SK-N-MC (cell line): ENCODE results near the gene LPCAT3.

Experiments
- DNase-seq: peaks from one replicate; pipeline ENCODE4 v3.0.0-alpha.2; 2011; ENCODE audit warnings: low read depth, low spot score
- H3K27ac ChIP-seq: fragments of 200-600 bp; sonication (generic); 2 replicates; pipeline ENCODE4 v1.5.1; 2016; ENCODE audit warnings: mixed run types
- H3K36me3 ChIP-seq: fragments of 200-600 bp; sonication (generic); 2 replicates; pipeline ENCODE4 v1.6.1; 2017; ENCODE audit warnings: antibody characterized with exemption, low read length, mixed read lengths; ENCODE audit not compliant: insufficient read depth
- H3K4me3 ChIP-seq: fragments of 200-600 bp; sonication (generic); 2 replicates; pipeline ENCODE4 v1.5.1; 2016
- H3K9ac ChIP-seq: fragments of 200-600 bp; sonication (generic); 2 replicates; pipeline ENCODE4 v1.8.0; 2017; ENCODE audit warnings: mixed run types, mixed read lengths; ENCODE audit not compliant: insufficient read length
- H3K9me3 ChIP-seq: fragments of 200-600 bp; sonication (generic); 2 replicates; pipeline ENCODE4 v1.6.1; 2017; ENCODE audit warnings: low read depth, mild to moderate bottlenecking, antibody characterized with exemption, low read length, moderate library complexity, mixed read lengths
- EZH2 ChIP-seq: fragments of 200-600 bp; sonication (generic); IDR thresholded peaks from one replicate; pipeline ENCODE4 v1.6.1; 2017; ENCODE audit warnings: antibody characterized with exemption
- FOXP2 ChIP-seq: optimal IDR thresholded peaks from 2 replicates; pipeline ENCODE3; 2011; ENCODE audit warnings: mild to moderate bottlenecking, moderate library complexity; ENCODE audit not compliant: insufficient read depth; ENCODE audit errors: extremely low read length, control extremely low read depth
- POLR2AphosphoS5 ChIP-seq: IDR thresholded peaks from 2 replicates; pipeline ENCODE4 v1.6.1; 2012; ENCODE audit warnings: mild to moderate bottlenecking, low read depth, low read length, borderline replicate concordance

Gene LPCAT3

GRCh38 chr12:7009512-7009911 is 8.8 kb downstream of the LPCAT3 start:
- no peak for TF ChIP-seq FOXP2
- no peak for TF ChIP-seq POLR2AphosphoS5
- no peak for TF ChIP-seq EZH2
- no peak overlapping the region for H3K27ac ChIP-seq
- DNase-seq, result no peak
- no peak overlapping the region for H3K4me3 ChIP-seq
- peaks cover 23% of the 10 kb centered on the region for H3K36me3 ChIP-seq
- no peak overlapping the region for H3K9ac ChIP-seq
- no peaks in the 10 kb centered on the region for H3K9me3 ChIP-seq

DNA sequence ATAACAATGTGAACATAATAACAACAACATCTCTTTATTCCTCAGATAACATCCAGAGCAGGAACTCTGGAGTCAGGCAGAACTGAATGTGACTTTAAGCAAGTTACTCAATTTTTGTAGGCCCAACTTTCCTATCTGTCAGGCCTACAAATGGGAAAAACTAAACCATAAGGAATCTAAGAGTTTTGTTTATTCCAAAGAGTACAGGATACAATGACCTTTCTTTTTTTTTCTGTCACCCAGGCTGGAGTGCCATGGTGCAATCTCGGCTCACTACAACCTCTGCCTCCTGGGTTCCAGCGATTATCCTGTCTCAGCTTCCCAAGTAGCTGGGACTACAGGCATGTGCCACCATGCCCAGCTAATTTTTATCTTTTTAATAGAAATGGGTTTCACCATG is 9.4 kb downstream of the LPCAT3 start:
- Histone ChIP-seq H3K36me3 (peaks cover 23% of the 10 kb centered on the region), H3K9me3 (no peaks in the 10 kb centered on the region), H3K4me3 (no peak overlapping the region), H3K9ac (no peak overlapping the region), H3K27ac (no peak overlapping the region)
- DNase-seq, result no peak
- TF ChIP-seq FOXP2 (no peak), EZH2 (no peak), POLR2AphosphoS5 (no peak)

GRCh38 chr12:7006639-7007038 is 11.6 kb downstream of the LPCAT3 start:
- DNase-seq, result no peak
- Histone ChIP-seq H3K9ac (no peak overlapping the region), H3K4me3 (no peak overlapping the region), H3K27ac (no peak overlapping the region), H3K9me3 (no peaks in the 10 kb centered on the region), H3K36me3 (peaks cover 20% of the 10 kb centered on the region)
- TF ChIP-seq POLR2AphosphoS5 (no peak), FOXP2 (no peak), EZH2 (no peak)

DNA sequence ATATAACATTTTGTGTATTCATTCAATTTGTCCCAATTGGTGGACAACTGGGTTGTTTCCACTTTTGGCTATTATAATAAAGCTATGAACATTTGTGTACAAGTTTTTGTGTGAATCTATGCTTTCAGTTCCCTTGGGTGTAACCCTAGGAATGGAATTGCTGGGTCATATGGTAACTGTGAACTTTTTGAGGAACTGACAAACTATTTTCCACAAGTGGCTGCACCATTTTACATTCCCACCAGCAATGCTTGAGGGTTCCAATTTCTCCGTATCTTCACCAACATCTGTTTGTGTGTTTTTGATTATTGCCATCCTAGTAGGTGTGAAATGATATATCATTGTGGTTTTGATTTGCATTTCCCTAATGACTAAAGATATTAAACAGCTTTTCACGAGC is 13.0 kb downstream of the LPCAT3 start:
- TF ChIP-seq POLR2AphosphoS5 (no peak), EZH2 (no peak), FOXP2 (no peak)
- Histone ChIP-seq H3K9me3 (no peaks in the 10 kb centered on the region), H3K36me3 (peaks cover 19% of the 10 kb centered on the region), H3K9ac (no peak overlapping the region), H3K27ac (no peak overlapping the region), H3K4me3 (no peak overlapping the region)
- DNase-seq, result no peak

GRCh38 chr12:7004840-7005239 is 13.4 kb downstream of the LPCAT3 start:
- TF ChIP-seq FOXP2 (no peak), POLR2AphosphoS5 (no peak), EZH2 (no peak)
- Histone ChIP-seq H3K9me3 (no peaks in the 10 kb centered on the region), H3K36me3 (peaks cover 15% of the 10 kb centered on the region), H3K4me3 (no peak overlapping the region), H3K9ac (no peak overlapping the region), H3K27ac (no peak overlapping the region)
- DNase-seq, result no peak

GRCh38 chr12:7004287-7004803 is 13.9 kb downstream of the LPCAT3 start:
- Histone ChIP-seq H3K27ac (no peak overlapping the region), H3K36me3 (peaks cover 16% of the 10 kb centered on the region), H3K9ac (no peak overlapping the region), H3K9me3 (no peaks in the 10 kb centered on the region), H3K4me3 (no peak overlapping the region)
- TF ChIP-seq EZH2 (no peak), FOXP2 (no peak), POLR2AphosphoS5 (no peak)
- no peak for DNase-seq

DNA sequence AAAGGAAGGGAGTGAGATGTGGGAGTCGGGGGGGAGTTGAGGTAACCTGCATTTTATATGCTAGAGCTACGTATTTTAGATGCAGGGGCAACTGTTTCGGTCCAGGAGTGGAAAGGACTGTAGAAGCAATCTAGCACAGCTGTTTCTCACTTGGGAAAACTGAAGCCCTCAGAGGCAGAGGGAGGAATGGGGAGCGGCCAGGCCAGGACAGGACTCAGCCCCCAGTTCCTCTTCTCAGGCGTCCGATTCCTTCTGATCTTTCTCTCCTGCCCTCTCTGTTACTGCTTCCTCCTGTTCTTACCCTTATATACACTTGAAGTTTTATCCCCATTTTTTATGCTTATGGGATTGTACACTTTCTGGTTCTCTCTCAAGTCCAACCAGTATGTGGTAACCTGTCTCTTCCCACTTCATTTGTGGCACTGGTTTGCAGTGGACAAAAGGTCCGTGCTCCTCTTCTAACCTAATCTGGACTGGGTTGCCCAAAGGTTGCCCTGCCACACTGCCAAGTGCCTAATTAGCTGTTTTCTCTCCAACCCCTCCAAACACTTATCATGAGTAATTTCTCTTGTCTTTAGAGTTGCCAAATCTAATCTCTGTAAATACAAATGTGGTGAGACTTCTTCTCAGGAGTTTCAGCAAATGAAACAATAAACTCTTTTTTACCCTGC is 16.2 kb downstream of the LPCAT3 start:
- no peaks in the 10 kb centered on the region for H3K9me3 ChIP-seq
- no peak overlapping the region for H3K9ac ChIP-seq
- TF ChIP-seq EZH2 (no peak), POLR2AphosphoS5 (no peak), FOXP2 (no peak)
- DNase-seq, result no peak
- H3K4me3 ChIP-seq, result no peak overlapping the region
- peaks cover 32% of the 10 kb centered on the region for H3K36me3 ChIP-seq
- no peak overlapping the region for H3K27ac ChIP-seq

- Histone ChIP-seq H3K27ac (no peak overlapping the region), H3K36me3 (peaks cover 31% of the 10 kb centered on the region), H3K4me3 (no peak overlapping the region), H3K9me3 (no peaks in the 10 kb centered on the region), H3K9ac (no peak overlapping the region)
- no peak for DNase-seq
- TF ChIP-seq EZH2 (no peak), POLR2AphosphoS5 (no peak), FOXP2 (no peak)
These were observed 19.4 kb downstream of the LPCAT3 start for GRCh38 chr12:6998715-6999451.

DNA sequence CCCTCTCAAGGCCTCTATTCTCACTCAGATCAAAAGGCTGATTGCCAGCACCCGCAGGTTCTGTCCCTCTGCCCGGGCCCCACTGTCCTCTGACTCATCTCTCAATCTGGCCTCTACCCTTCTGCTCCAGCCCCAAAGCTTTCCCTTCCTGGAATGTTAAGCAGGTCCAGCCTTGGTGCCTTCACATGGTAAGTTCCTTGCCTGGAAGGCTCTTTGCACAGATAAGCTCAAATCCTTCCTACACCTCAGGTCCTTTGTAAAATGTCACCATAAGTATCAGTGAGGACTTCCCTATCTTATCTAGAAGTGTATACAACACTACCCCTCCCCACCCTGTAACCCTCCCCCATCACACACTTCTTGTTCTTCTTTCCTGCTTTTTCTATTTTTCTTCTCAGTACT is 22.2 kb downstream of the LPCAT3 start:
- no peak for DNase-seq

More for the DNA sequence above, 22.2 kb downstream of the LPCAT3 start:
- TF ChIP-seq POLR2AphosphoS5 (no peak), EZH2 (no peak), FOXP2 (no peak)
- H3K9me3 ChIP-seq, result no peaks in the 10 kb centered on the region
- H3K9ac ChIP-seq, result no peak overlapping the region
- H3K4me3 ChIP-seq, result no peak overlapping the region
- H3K27ac ChIP-seq, result no peak overlapping the region
- peaks cover 37% of the 10 kb centered on the region for H3K36me3 ChIP-seq
